ENCODE results near the gene TRIM33.
A peak's percentile ranks its signal among the peaks of the same experiment; 100 is the strongest.
"Not testable (repeated sequence)": the region's sequence is repeated elsewhere in the genome, so short reads cannot be mapped to it uniquely, and the experiment has no call there.

The TRIM33 gene

DNA sequence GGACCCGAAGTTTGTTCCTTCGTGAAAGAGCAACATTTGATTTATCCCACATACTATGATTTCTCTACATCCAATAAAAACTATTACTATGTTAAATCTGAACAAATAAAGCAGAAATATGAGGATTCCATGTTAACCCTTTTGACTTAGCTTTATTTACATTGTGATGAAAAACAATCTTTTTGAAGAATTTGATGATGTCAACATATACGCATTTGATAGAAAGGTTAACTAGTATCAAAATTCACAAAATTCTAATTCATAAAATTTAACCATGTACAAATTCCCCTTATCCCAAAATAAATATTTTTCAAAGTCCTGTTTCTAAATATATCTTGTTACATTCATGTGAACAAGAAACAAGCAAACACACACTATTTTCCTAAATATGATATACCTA, 74.2 kb downstream of the TRIM33 start:
- peaks cover 4% of the 10 kb centered on the region; the same call in 1 of the 2 replicates for H3K36me3 ChIP-seq
- TF ChIP-seq, protein P1, sequence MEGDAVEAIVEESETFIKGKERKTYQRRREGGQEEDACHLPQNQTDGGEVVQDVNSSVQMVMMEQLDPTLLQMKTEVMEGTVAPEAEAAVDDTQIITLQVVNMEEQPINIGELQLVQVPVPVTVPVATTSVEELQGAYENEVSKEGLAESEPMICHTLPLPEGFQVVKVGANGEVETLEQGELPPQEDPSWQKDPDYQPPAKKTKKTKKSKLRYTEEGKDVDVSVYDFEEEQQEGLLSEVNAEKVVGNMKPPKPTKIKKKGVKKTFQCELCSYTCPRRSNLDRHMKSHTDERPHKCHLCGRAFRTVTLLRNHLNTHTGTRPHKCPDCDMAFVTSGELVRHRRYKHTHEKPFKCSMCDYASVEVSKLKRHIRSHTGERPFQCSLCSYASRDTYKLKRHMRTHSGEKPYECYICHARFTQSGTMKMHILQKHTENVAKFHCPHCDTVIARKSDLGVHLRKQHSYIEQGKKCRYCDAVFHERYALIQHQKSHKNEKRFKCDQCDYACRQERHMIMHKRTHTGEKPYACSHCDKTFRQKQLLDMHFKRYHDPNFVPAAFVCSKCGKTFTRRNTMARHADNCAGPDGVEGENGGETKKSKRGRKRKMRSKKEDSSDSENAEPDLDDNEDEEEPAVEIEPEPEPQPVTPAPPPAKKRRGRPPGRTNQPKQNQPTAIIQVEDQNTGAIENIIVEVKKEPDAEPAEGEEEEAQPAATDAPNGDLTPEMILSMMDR (IDR thresholded peaks at IDR 0.05; ENCODE audit: low read depth, low read length) = no peak
- no peak for DNase-seq
- no peak overlapping the region for H3K4me3 ChIP-seq (ENCODE audit: low read depth, low read length)
- no peaks in the 10 kb centered on the region for H3K9me3 ChIP-seq
- H3K27me3 ChIP-seq = no peaks in the 10 kb centered on the region
- no peaks in the 10 kb centered on the region; the same call in 1 of the 2 replicates for H3K4me1 ChIP-seq

DNA sequence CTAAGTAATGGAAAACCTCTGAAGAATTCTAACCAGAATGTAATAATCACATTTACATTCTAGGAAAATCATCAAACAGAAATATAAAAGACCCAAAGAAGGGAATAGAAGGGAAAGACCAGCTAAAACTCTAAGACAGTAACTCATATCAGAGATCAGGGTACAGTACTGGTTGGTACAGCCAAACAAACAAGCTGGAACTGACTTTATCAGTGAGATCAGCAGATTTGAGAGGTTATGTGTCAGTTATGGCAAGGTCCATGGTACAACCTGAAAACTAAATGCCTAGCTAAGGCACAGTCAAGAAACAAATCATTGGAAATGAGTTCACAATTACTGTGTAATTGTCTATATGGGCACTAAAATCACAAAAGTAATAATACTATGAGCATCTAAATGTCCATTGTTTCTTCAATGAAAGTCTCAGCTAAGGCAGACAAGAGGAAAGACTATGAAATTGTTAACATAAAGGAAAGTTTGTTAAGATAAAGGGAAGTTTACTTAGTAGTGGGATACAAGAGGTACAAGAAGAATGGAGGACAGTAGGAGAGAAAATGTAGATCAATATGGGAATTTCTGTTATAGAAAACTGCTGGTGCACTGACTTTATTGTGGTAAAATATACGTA, 75.8 kb downstream of the TRIM33 start:
- DNase-seq = no peak
- Histone ChIP-seq H3K4me1 (no peaks in the 10 kb centered on the region; the same call in 1 of the 2 replicates), H3K27me3 (no peaks in the 10 kb centered on the region), H3K9me3 (no peaks in the 10 kb centered on the region), H3K4me3 (ENCODE audit: low read depth, low read length) (no peak overlapping the region), H3K36me3 (peaks cover 4% of the 10 kb centered on the region; the same call in 1 of the 2 replicates)
- TF ChIP-seq, protein P1 (IDR thresholded peaks at IDR 0.05; ENCODE audit: low read depth, low read length) = no peak

DNA sequence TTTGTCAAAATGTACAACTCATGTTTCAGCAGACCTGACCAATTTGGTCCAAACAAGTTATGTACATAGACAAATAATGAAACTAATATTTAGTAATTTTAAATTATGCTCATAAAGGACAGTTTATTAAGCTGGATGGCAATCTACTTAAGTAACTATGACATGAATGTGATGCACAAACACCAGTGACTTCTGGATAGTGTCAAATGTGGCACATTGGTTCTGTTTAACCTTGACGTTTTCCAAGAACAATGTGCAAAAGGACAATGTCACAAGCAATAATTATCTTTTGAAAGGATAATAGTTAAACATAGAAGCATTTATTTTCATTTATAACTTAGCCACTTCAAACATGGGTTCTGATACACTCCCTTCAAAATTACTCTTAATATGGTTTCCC, 80.0 kb downstream of the TRIM33 start:
- TF ChIP-seq, protein P1 (IDR thresholded peaks at IDR 0.05; ENCODE audit: low read depth, low read length) = no peak
- no peaks in the 10 kb centered on the region for H3K27me3 ChIP-seq
- H3K36me3 ChIP-seq = peaks cover 18% of the 10 kb centered on the region
- H3K4me3 ChIP-seq (ENCODE audit: low read depth, low read length) = no peak overlapping the region
- H3K4me1 ChIP-seq = no peaks in the 10 kb centered on the region; the same call in 1 of the 2 replicates
- no peak for DNase-seq
- no peaks in the 10 kb centered on the region for H3K9me3 ChIP-seq

DNA sequence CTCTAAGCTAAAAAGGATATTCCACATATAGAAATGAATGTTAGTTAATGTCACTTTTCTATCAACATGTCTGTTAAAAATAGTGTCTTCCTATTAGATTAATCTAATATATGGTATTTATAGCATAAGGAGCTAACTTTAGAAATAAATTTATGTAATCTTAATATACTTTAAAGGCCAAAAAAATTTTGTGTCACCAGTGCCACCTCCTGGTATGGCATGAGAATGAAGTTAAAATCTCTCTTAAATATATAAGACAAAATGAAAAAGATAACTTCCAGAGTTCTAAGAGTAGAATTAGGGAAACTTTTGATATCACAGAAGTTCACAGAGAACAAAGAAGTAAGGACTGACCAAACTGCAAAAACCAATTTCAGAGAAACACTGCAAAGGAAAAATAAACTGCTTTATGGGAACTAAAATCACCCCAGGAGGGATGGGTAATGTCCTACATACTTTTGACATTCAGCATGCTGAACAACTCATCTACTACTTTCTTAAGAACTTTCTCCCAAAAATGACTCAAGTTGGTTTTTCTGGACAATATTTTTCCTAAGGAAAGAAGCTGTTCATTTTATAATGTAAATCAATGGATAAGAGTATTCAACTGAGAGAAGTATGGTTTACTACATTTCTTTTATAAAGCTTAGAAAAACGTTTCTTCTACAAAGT, 82.8 kb downstream of the TRIM33 start:
- Histone ChIP-seq H3K4me1 (no peaks in the 10 kb centered on the region; the same call in 1 of the 2 replicates), H3K36me3 (peaks cover 30% of the 10 kb centered on the region), H3K9me3 (no peaks in the 10 kb centered on the region), H3K27me3 (no peaks in the 10 kb centered on the region), H3K4me3 (ENCODE audit: low read depth, low read length) (no peak overlapping the region)
- no peak for DNase-seq
- TF ChIP-seq, protein P1 (IDR thresholded peaks at IDR 0.05; ENCODE audit: low read depth, low read length) = peak; percentile 51

DNA sequence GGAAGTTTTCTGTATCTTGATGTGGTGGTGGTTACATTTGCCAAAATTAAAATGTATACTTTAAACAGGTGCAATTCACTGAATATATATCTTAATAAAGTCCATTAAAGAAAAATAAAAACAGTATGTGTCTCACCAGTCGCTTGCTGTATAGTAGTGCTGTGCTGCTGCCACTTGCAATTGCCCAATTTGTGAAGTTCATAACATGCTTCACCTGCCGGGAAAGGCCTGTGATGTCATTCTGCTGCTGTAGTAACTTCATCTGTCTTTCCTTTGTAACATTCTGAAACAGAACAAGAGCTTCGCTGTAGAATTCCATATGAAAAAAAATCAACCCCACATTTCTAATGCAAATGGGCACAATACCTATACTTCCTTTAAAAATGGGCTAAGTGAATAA, 83.4 kb downstream of the TRIM33 start:
- H3K4me1 ChIP-seq = no peaks in the 10 kb centered on the region
- H3K36me3 ChIP-seq = peaks cover 29% of the 10 kb centered on the region
- H3K9me3 ChIP-seq = no peaks in the 10 kb centered on the region
- no peak overlapping the region for H3K4me3 ChIP-seq (ENCODE audit: low read depth, low read length)
- no peak for DNase-seq
- TF ChIP-seq, protein P1 (IDR thresholded peaks at IDR 0.05; ENCODE audit: low read depth, low read length) = no peak
- no peaks in the 10 kb centered on the region for H3K27me3 ChIP-seq

DNA sequence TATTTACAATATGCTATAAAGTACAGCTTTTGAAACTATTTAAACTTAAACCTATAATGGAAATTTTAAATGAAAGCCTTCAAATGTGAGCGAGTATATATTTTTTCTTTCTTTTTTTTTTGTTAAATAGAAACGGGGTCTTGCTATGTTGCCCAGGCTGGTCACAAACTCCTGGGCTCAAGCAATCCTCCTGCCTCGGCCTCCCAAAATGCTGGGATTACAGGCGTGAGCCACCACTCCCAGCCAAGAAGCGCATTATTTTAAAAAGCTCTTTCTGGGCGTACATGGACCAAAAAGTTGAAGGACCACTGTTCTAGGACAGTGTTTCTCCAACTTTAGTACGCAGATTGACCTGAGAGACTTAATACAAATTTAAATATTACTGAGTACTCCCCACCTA, 87.5 kb downstream of the TRIM33 start:
- H3K4me3 ChIP-seq (ENCODE audit: low read depth, low read length) = no peak overlapping the region
- DNase-seq = no peak
- no peaks in the 10 kb centered on the region for H3K27me3 ChIP-seq
- no peaks in the 10 kb centered on the region for H3K9me3 ChIP-seq
- no peaks in the 10 kb centered on the region for H3K4me1 ChIP-seq
- TF ChIP-seq, protein P1 (IDR thresholded peaks at IDR 0.05; ENCODE audit: low read depth, low read length) = no peak
- H3K36me3 ChIP-seq = peaks cover 54% of the 10 kb centered on the region

DNA sequence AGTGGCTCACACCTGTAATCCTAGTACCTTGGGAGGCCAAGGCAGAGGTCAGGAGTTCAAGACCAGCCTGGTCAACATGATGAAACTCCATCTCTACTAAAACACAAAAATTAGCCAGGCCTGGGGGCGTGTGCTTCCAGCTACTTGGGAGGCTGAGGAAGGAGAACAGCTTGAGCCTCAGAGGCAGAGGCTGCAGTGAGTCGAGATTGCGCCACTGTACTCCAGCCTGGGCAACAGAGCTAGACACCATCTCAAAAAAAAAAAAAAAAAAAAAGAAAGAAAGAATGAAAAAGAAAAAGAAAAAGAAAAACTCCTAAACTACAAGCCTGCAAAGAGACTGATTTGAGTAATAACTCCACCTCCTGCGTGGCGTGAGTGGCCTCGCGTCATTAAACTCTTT, 92.1 kb downstream of the TRIM33 start:
- not testable (repeated sequence) for H3K27me3 ChIP-seq; H3K4me3 ChIP-seq (ENCODE audit: low read depth, low read length); H3K4me1 ChIP-seq; DNase-seq; H3K9me3 ChIP-seq
- peaks cover 41% of the 10 kb centered on the region for H3K36me3 ChIP-seq

Measured in BE2C (cell line).